HCT116 (cell line): ENCODE data around the gene TMEM9. TPM values are rescaled to one million over a fixed set of nuclear protein-coding genes. Genes with fewer than 3 reads are reported as not detected.

Source experiments
- ATAC-seq: fragments of 200-7000 bp; cut with Tn5 transposase; 2 replicates; pipeline ENCODE4 v1.9.1; 2020; ENCODE audit warnings: mild to moderate bottlenecking, moderate library complexity
- BruUV-seq: library from RNA; stranded (reverse); fragments of 400-500 nt; replicated peaks from 2 replicates; lab custom pipeline; 2021; lab: Mats Ljungman, UMichigan
- CTCF ChIA-PET: fragments of 300-600 bp; sonication (Branson Sonifier 250); formaldehyde crosslinking; loops from one replicate; lab custom pipeline; 2021; ENCODE audit warnings: antibody characterized with exemption; lab: Charles Lee
- POLR2A ChIA-PET: fragments of 300-600, 350-600 bp; sonication (Branson Sonifier 250); formaldehyde crosslinking; loops from one replicate; lab custom pipeline; 2021; ENCODE audit warnings: antibody characterized with exemption; lab: Charles Lee
- RAD21 ChIA-PET, 2 experiments: fragments of 300-600 bp; sonication (Branson Sonifier 250); formaldehyde crosslinking; loops; one replicate each; lab custom pipeline; 2023; ENCODE audit warnings: low total read pairs in 2 of 2; ENCODE audit not compliant: uncharacterized antibody in 2 of 2, unreplicated experiment in 2 of 2, low non-redundant PET in 1 of 2; lab: Charles Lee
- DNase-seq: peaks from one replicate; pipeline ENCODE4 v3.0.0-alpha.2; 2010; ENCODE audit warnings: low read depth, low spot score
- H2AFZ ChIP-seq: fragments of 200-600 bp; shearing (Covaris generic), sonication (generic); 2 replicates; pipeline ENCODE4 v1.6.1; 2017; ENCODE audit warnings: low read depth, mixed run types, mixed read lengths, antibody characterized with exemption, low read length; ENCODE audit not compliant: poor library complexity, severe bottlenecking
- H3K27ac ChIP-seq: 2 replicates; pipeline ENCODE4 v1.5.1; 2012; ENCODE audit warnings: low read depth, low read length
- H3K27me3 ChIP-seq: fragments of 200-600 bp; sonication (generic); 2 replicates; pipeline ENCODE4 v1.6.1; 2016; ENCODE audit warnings: mixed run types, low read length, mixed read lengths; ENCODE audit not compliant: insufficient read depth
- H3K36me3 ChIP-seq, 2 experiments: fragments of 200-500 bp in 1 of 2; fragments of 200-600 bp in 1 of 2; sonication (Bioruptor generic) in 1 of 2; sonication (generic) in 1 of 2; 2 replicates each; pipeline versions ENCODE4 v1.5.1 to v1.6.1; 2014 to 2016; ENCODE audit warnings: low read length in 2 of 2, inconsistent platforms in 1 of 2, mixed read lengths in 1 of 2, mixed run types in 1 of 2; ENCODE audit not compliant: insufficient read depth in 2 of 2, control insufficient read depth in 1 of 2
- H3K4me1 ChIP-seq, 2 experiments: fragments of 200-600 bp in 1 of 2; sonication (generic) in 1 of 2; 2 replicates each; pipeline versions ENCODE4 v1.5.1 to v1.6.1; 2012 to 2017; ENCODE audit warnings: low read length in 2 of 2, inconsistent platforms in 1 of 2, mild to moderate bottlenecking in 1 of 2, mixed read lengths in 1 of 2, mixed run types in 1 of 2, moderate library complexity in 1 of 2; ENCODE audit not compliant: insufficient read depth in 2 of 2, control insufficient read depth in 1 of 2
- H3K4me2 ChIP-seq: fragments of 200-600 bp; sonication (generic); 2 replicates; pipeline ENCODE4 v1.6.1; 2017; ENCODE audit warnings: mixed run types, low read length, mixed read lengths
- H3K4me3 ChIP-seq, 2 experiments: fragments of 200-600 bp in 1 of 2; sonication (generic) in 1 of 2; replicated peaks in 1 of 2; 2 replicates each; pipeline ENCODE4 v1.5.1; 2011 to 2016; ENCODE audit warnings: low read length in 2 of 2, control low read depth in 1 of 2, low read depth in 1 of 2, mild to moderate bottlenecking in 1 of 2, mixed read lengths in 1 of 2, mixed run types in 1 of 2
- H3K79me2 ChIP-seq: fragments of 200-600 bp; sonication (generic); 2 replicates; pipeline ENCODE4 v1.6.1; 2017; ENCODE audit warnings: mild to moderate bottlenecking, mixed run types, low read length, moderate library complexity, mixed read lengths; ENCODE audit not compliant: insufficient read depth
- H3K9ac ChIP-seq: fragments of 200-600 bp; sonication (generic); 2 replicates; pipeline ENCODE4 v1.6.1; 2016; ENCODE audit warnings: low read length, mixed read lengths
- H3K9me2 ChIP-seq: fragments of 200-600 bp; sonication (generic), shearing (Covaris generic); 2 replicates; pipeline ENCODE4 v1.6.1; 2017; ENCODE audit warnings: mixed run types, mild to moderate bottlenecking, moderate library complexity; ENCODE audit not compliant: insufficient read depth
- H3K9me3 ChIP-seq, 2 experiments: fragments of 200-500 bp in 1 of 2; fragments of 200-600 bp in 1 of 2; sonication (Bioruptor generic) in 1 of 2; sonication (generic) in 1 of 2; 2 replicates each; pipeline ENCODE4 v1.6.1; 2014 to 2017; ENCODE audit warnings: low read length in 2 of 2, mixed read lengths in 2 of 2, inconsistent platforms in 1 of 2, low read depth in 1 of 2, mild to moderate bottlenecking in 1 of 2, mixed run types in 1 of 2, moderate library complexity in 1 of 2; ENCODE audit not compliant: control insufficient read depth in 1 of 2, insufficient read depth in 1 of 2
- H4K20me1 ChIP-seq: fragments of 200-600 bp; sonication (generic), shearing (Covaris generic); 2 replicates; pipeline ENCODE4 v1.6.1; 2017; ENCODE audit warnings: mixed run types, mild to moderate bottlenecking, moderate library complexity; ENCODE audit not compliant: insufficient read depth
- POLR2A ChIP-seq: IDR thresholded peaks from 2 replicates; pipeline ENCODE4 v1.7.0; 2011; ENCODE audit warnings: borderline replicate concordance; ENCODE audit not compliant: insufficient read depth, insufficient read length; ENCODE audit errors: extremely low read depth
- intact Hi-C: fragments of 100-400 bp; cut with micrococcal nuclease; formaldehyde crosslinking; loops from 2 replicates; pipeline ENCODE4 v1.10.0; 2022
- total RNA-seq: library from RNA; stranded (reverse); gene quantifications from one replicate; pipeline ENCODE4 v1.2.1, GENCODE V29; 2021; ENCODE audit not compliant: unreplicated experiment
- TF ChIP-seq, protein P1 (sequence below): IDR thresholded peaks from 2 replicates; pipeline ENCODE4 v1.6.1; 2011; ENCODE audit warnings: mild to moderate bottlenecking, low read length, moderate library complexity; ENCODE audit not compliant: insufficient replicate concordance; ENCODE audit errors: extremely low read depth

Gene TMEM9
- total RNA-seq, 1 experiment from 2014 or later: 66.3 TPM

DNA sequence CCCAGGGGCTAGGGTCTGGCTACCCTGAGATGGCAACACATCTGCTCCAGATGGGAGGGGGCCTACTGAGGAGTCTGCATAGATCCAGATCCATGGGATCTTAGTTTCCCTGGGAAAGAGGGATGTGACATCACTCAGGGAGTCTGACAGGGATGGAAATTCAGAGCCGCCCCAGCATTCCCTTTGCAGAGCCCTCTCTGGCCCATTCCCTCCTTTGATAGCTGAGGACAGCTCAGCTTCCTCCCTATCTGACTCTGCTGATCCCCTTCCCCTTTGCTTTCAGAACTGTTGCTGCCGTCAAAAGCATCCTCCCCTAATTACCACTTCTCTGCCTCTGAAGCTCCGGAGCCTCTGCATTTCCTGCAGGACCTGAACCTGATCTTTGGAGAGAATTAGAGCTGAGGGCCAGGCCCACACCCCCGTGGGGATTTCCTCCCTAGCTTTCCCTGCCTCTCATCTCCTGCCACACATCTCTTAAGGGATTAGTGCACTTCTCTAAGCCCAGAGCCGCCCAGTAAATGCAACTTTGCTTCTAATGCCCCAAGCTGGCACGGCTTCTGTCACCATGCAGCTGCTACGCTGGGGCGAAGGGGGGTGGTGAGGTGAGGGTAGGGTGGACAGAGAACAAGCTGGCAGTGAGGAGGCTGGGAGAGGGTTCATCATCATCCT is 17.8 kb downstream of the TMEM9 start:
- no peak overlapping the region for H3K4me3 ChIP-seq
- TF ChIP-seq, protein P1, sequence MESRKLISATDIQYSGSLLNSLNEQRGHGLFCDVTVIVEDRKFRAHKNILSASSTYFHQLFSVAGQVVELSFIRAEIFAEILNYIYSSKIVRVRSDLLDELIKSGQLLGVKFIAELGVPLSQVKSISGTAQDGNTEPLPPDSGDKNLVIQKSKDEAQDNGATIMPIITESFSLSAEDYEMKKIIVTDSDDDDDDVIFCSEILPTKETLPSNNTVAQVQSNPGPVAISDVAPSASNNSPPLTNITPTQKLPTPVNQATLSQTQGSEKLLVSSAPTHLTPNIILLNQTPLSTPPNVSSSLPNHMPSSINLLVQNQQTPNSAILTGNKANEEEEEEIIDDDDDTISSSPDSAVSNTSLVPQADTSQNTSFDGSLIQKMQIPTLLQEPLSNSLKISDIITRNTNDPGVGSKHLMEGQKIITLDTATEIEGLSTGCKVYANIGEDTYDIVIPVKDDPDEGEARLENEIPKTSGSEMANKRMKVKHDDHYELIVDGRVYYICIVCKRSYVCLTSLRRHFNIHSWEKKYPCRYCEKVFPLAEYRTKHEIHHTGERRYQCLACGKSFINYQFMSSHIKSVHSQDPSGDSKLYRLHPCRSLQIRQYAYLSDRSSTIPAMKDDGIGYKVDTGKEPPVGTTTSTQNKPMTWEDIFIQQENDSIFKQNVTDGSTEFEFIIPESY: no peak
- TF ChIP-seq, all 23 proteins: peak for 0
- Histone ChIP-seq H3K27me3 (no peaks in the 10 kb centered on the region), H3K9me3 (no peaks in the 10 kb centered on the region), H3K27ac (no peak overlapping the region), H3K79me2 (no peaks in the 10 kb centered on the region), H3K9me2 (no peaks in the 10 kb centered on the region), H3K36me3 (peaks cover 7 to 9% of the 10 kb centered on the region in 2 experiments; a peak in 2 of 4 replicates), H3K9ac (no peak overlapping the region), H2AFZ (no peak overlapping the region), H4K20me1 (no peaks in the 10 kb centered on the region), H3K4me2 (no peak overlapping the region), H3K4me1 (no peaks in the 10 kb centered on the region)
- BruUV-seq: no TSS peak
- POLR2A ChIA-PET: no interaction called here
- ATAC-seq: no peak
- DNase-seq: no peak
- intact Hi-C loops: no loop called here
- CTCF ChIA-PET: interaction anchor here (0.7 kb wide), 1 partner anchor 165 kb away, joined by 3 read pairs; no protein-coding TSS in a partner anchor
- RAD21 ChIA-PET: no interaction called here

GRCh38 chr1:201134405-201134804 is 19.9 kb downstream of the TMEM9 start:
- Histone ChIP-seq H3K9me3 (no peaks in the 10 kb centered on the region), H3K4me3 (no peak overlapping the region), H3K4me2 (no peak overlapping the region), H3K27me3 (no peaks in the 10 kb centered on the region), H2AFZ (no peak overlapping the region), H3K4me1 (no peaks in the 10 kb centered on the region), H3K79me2 (no peaks in the 10 kb centered on the region), H3K9me2 (no peaks in the 10 kb centered on the region), H3K36me3 (no peaks in the 10 kb centered on the region), H3K27ac (no peak overlapping the region), H3K9ac (no peak overlapping the region), H4K20me1 (no peaks in the 10 kb centered on the region)
- no peak for TF ChIP-seq POLR2A
- intact Hi-C loops: no loop called here
- ChIA-PET RAD21 (no interaction called here), CTCF (no interaction called here), POLR2A (no interaction called here)
- no peak for ATAC-seq
- no TSS peak for BruUV-seq
- DNase-seq: no peak
